GM19240 (cell line): ENCODE data around the gene MOB2.
A peak's percentile ranks its signal among the peaks of the same experiment; 100 is the strongest.
"Not testable (repeated sequence)": the region's sequence is repeated elsewhere in the genome, so short reads cannot be mapped to it uniquely, and the experiment has no call there.

Experiments
- DNase-seq: peaks from one replicate; pipeline ENCODE4 v3.0.0; 2011; ENCODE audit warnings: low spot score; ENCODE audit not compliant: insufficient read length

The MOB2 gene

GRCh38 chr11:1518301-1518700 is 31.7 kb upstream of the MOB2 start:
- no peak for DNase-seq

GRCh38 chr11:1517117-1518005 is 30.8 kb upstream of the MOB2 start:
- no peak for DNase-seq

DNA sequence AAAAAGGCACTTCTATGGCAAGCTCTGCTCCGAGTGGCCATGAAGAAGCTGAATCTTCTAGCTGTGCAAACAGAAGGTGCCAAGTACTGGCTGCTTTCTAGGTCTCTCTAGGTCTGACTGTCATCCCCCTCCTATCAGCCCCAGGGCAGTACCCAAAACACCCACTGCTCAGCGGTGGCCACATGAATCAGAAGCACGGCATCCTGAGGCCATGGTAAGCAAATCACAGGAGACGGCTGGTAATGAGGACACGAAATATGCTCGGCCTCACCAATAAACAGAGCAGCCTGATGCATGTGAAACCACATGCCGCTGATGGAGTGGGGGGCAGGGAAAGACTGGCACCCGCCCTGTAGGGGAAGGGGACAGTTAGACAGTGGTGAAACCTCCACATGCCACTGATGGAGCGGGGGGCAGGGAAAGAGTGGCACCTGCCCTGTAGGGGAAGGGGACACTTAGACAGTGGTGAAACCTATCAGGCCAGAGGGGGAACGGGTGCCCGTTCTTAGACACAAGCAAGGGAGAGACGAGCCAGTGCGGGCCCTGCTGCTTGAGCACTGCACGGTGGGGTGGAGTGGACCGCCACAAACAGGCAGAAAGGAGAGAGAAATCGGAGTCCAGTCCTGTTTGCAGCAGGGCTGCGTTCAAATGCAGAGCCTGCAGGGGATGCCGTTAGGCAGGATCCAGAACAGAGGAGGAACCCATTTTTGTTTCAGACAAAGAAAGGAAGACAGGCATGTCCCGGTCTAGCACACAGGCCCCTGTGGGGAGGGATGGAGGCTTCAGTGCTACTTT is 29.9 kb upstream of the MOB2 start:
- DNase-seq, result no peak

DNA sequence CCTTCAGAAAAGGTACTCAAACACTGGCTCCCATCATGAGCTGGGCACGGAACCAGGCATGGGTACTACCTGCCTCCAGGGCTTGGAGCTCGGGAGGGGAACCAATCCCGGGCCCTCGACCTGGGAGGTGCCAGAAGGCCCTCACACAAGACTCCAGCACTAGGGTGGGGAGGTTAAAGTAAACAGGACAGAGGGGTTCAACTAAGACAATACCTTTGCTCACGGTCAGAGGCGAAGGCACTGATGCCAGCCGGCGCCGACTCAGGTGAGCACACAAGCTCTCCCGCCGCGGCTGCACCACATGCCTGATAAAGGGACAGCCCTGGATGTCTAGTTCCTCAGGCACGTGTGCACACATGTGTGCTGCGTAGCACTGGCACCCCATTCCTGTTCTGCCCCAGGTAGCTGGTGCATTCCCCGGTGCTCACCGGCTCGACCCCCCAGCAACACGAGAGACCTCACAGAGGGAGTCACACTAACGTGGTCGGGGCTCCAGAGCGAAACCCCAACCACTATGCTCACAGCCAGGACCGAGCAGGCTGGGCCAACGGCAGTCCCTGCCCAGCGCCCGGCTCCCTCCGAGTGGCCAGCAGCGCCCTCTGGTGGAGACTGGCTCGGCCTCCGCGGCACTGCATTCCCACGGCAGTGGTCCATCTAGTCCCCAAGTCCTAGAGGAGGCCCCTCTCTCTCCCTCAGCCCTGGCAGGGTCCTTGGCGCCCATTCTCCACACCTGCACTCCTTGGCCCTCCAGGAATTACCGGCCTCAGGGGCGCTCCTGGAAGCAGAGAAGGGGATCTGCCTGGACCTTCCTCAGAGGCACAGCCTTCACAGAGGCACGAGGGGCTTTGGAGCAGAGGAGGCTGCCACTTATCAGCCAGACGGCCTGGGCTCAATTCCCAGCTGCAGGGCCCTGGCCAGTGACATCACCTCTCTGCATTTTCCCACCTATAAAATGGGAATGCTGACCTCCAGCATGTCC is 28.8 kb upstream of the MOB2 start:
- peak; percentile 82 for DNase-seq

DNA sequence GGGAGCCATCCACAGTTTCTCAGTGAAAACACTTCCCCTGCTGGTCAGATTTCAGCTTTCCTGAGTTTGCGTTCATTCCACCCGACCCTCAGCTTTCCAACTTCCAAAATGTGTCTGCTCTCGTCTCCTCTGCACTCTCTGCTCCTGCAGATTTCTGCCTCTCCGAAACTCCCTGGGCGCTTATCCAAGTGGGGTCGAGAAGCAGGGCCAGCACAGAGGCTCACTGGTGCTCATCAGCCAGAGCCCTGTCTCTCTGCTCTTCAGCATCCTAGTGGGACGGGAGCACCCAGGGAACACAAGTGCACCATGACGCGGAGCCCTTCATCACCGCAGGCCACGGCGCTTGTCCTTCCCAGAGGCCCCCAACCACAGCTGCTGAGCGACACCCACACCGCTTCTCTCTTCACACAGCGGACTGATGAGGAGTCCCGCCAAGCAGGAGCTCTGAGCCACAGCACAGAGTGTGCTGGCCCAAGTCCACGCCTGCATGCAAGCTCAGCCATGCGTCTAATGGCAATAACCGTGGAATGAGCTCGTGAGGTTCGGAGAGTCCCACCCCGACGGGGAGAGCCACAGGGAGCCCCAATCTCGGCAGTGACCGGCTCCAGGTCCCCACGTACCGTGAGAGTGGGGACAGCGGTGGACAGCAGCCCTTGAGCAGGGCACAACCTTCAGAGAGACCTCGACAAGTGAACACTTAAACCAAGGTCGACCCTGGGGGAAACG is 27.9 kb upstream of the MOB2 start:
- no peak for DNase-seq

DNA sequence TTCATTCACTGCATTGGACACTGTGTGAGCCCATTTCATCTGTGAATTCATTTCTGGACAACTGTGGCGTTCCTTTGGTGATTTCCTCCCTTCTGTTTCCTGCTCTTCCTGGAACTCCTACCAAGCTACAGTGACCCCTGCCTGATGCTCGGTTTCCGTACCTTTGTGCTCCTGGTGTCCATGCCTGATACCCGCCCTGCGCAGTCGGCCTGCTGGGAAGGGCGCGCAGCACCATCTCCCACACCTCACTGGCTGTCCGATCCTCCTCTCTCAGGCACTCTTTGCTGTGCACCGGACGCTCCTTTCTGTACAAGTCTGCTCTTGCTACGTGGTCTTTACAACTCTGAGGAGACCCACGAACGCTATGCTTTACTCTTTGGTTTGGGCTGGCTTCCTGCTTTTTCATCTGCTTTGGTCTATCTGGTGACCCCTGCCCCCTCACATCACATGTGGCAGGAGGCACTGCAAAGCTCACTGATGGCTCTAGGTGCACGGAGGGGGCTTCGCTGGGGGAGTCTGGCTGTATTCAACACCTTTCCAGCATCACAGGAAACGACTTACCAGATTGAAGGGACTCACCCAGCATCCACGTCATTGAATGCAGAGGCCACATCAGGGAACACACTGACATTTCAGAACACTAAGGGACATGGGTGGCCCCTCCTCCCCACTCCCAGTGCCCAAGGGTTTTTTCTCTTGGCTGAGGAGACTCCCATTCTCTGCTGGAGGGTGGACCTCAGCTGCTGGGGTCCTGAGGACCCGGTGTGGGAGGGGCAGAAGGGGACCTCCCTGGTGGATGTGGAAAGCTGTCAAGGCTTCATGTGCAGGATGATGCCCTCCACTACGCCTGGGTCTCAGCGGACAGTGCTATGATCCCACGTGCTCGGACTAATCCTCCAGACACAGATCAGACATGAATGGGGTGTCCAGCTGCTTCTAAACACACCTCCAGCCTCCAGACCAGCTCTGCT is 27.0 kb upstream of the MOB2 start:
- DNase-seq, result no peak

- DNase-seq, result not testable (repeated sequence)
Observed at GRCh38 chr11:1512531-1513258, 26.1 kb upstream of the MOB2 start.

GRCh38 chr11:1511937-1512496 is 25.4 kb upstream of the MOB2 start:
- DNase-seq, result no peak

DNA sequence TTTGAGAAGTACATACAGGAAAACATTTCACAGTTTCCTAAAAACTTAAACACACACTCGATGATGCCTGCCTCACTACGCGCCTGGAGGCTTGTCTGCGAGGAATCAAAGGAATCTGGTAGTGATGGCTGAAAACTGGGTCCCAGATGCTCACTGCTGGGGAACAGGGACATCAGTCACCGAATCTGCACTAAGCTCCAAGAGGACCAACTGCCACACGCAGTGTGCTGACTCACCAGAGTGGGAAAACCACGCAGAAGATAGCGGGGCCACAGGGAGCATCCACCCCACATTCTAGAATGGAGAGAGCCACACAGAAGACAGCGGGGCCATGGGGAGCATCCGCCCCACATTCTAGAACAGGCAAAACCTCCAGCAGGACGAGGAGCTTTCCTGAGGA is 24.3 kb upstream of the MOB2 start:
- no peak for DNase-seq

- DNase-seq, result not testable (repeated sequence)
Observed at GRCh38 chr11:1510351-1510750, 23.8 kb upstream of the MOB2 start.

DNA sequence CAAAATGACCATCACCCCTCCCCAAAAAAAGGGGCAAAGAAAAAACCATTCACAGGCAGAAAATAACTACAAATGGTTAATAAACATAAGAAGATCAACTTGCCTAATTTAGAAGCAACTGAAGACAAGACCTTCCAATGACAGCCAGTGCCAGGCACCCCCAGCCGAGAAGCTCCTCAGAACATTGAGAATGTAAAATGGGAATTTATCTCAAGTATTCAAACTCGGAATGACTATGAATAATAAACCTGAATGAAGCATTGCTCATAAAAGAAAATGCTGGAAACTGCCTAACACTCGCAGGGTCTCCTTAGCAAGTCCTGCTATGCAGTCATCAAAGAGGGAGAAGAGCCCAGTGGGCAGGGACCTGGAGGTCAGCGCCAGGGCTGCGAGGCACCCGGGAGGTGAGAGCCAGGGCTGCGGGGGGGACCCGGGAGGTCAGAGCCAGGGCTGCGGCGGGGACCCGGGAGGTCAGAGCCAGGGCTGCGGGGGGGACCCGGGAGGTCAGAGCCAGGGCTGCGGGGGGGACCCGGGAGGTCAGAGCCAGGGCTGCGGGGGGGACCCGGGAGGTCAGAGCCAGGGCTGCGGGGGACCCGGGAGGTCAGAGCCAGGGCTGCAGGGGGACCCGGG is 23.2 kb upstream of the MOB2 start:
- no peak for DNase-seq

DNA sequence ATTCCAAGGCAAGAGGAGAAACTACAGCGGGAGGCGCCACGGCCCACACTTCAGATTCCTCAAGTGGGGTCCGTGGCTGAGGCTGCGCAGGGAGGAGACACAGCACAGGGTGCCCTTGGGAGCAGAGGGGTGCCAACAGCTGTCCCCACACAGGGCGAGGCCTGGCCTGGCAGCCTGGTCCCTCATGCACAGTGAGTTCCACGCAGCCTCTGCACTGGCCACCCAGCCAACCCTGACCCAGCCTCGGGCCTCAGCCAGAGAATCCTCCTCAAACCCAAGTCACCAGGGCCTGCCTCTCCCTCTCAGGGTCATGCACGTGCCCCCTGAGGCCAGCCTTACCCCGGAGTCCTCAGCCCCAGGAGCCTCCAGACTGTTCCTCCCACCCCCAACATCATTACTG is 22.4 kb upstream of the MOB2 start:
- no peak for DNase-seq

DNA sequence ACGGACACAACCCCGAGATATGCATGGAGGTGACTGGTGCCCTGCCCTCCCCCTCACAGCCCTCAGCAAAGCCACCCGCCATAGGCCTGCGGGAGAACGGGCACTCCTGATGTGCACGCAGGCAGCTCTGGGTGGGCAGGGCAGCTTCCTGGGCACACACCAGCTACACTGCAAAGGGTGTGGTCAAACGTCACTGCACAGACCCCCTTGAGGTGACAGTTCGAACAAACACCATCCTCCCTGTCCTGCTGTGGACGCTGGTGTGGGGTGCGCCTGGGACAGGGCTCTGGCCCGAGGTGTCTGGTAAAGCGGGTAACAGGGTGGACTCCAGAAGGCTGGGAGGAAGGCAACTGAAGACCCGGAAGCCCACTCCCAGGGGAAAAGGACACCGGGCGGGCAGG is 21.9 kb upstream of the MOB2 start:
- DNase-seq, result no peak

GRCh38 chr11:1507381-1508140 is 21.0 kb upstream of the MOB2 start:
- DNase-seq, result no peak

GRCh38 chr11:1506981-1507380 is 20.4 kb upstream of the MOB2 start:
- no peak for DNase-seq

DNA sequence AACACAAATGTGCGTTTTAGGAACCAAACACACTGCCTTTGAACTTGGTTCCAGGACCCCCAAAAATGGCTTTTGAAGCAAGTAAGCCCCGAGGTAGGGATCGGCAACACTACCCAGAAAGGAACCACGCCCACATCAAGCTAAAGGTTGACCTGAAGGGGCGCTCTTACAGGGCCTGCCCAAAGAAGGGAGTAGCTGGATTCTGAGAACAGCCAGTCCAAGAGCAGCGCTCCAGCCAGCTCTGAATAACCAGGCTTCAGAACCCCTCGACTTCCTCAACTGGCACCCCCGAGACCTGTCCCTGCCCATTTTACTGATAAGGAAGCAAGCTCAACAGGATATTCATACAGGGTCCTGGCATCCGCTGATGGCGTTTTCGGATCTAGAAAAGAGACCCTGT is 18.9 kb upstream of the MOB2 start:
- DNase-seq, result no peak

DNA sequence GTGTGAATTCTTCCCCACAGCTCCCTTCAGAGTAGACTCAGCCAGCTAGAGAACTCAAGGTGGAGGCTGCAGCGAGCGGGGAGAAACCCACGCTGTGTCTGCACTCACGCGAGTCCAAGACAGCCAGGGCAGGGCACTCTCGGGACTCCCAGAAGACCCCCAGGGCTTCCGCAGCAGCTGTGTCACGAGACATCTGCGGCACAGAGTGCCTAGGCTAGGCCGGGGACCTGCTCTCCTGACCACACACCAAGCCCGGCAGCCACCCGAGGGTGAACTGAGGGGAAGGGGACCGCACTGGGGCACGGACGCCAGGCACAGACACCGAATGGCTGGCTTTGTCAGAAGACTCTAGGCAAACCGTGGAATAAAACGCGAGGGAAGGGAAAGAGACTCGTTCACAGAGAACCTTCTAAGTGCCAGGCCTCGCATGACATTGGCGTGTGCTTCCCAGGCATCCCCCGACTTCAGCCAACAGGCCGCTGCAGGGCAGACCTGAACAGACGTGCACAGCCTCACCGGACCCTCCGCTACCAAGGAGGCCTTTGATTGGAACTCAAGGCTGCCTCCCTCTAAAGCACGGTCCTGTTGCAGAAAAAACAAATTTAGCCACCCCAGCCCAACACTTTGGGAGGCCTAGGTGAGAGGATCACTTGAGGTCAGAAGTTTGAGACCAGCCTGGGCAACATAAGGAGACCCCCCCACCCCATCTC is 18.2 kb upstream of the MOB2 start:
- no peak for DNase-seq
